Superior temporal gyrus (tissue), 1 donor: ENCODE data around the gene ALOX5.
"Not testable (repeated sequence)": the region's sequence is repeated elsewhere in the genome, so short reads cannot be mapped to it uniquely, and the experiment has no call there.

Source experiments
- DNase-seq: peaks from one replicate; pipeline ENCODE4 v3.0.0-alpha.2; 2016; ENCODE audit errors: extremely low spot score

Gene ALOX5

DNA sequence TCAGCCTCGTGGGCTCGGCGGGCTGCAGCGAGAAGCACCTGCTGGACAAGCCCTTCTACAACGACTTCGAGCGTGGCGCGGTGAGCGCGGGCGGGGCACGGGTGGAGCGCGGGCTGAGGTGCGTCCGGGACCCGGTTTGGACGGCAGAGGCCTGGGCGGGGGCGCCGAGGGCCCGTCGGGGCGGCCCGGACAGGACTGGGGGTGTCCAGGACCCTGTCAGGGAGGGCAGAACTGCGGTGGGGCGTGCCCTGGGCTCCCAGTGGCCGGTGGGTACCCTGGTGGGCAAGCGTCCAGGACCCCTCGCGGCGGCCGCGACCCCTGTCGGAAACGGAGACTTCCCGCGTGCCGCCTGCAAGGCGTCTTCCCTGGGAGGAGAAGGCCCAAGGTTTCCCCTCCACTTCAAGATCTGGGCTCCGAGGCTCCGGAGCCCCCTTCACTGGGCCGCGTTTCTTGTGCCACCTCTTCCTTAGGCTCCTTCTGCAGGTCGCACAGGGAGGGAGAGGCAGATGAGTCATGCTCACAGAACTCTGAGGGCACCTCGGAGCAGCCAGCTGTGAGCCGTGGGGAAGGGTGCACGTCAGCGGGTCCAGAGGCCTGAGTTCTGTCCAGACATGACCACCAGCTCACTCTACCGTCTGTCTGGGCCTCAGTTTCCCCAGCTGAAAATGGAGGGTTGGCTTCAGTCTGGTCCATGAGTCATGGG lies 485 bp downstream of the ALOX5 start:
- no peak for DNase-seq

DNA sequence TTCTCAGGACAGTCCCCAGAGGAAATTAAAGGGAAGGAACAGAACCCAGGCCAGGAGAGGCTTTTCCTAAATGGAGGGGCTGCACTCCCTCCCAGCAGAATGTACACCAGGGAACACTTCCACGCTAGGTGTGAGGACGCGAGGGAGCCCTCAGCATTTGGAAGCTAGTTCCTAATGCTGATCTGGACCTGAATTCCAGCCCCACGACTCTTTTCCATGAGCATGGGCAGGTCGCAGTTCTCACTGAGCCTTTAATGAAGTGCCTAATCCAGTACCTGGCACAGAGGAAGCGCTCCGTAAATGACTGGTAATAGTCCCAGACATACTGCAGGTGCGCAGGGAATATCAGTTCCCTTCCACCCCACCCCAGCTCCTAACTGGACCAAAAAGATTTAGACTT lies 1.1 kb downstream of the ALOX5 start:
- DNase-seq = no peak

DNA sequence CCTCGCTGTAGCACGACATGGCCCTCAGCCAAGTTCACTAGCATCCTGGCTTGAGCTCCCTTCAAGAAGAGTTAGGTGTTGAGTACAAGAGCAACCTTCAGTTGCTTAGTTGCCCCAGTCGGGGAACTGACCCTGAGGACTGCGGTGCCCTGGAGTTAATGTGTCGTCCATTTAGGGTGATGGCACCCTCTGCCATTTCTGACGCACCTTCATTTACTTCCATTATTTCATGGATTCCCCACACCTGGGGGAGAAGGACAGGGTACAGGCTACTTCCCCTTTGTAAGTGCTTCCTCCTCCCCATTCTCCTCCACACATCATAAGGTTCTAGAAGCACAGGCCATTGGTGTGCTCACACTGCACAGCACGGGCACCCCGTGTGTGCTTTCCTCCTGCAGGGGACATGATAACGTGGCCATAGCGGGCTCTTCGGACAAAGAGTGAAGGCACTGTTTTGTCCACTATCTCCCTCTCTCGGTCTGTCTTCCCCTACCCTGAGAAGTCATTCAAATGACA lies 1.8 kb downstream of the ALOX5 start:
- no peak for DNase-seq

DNA sequence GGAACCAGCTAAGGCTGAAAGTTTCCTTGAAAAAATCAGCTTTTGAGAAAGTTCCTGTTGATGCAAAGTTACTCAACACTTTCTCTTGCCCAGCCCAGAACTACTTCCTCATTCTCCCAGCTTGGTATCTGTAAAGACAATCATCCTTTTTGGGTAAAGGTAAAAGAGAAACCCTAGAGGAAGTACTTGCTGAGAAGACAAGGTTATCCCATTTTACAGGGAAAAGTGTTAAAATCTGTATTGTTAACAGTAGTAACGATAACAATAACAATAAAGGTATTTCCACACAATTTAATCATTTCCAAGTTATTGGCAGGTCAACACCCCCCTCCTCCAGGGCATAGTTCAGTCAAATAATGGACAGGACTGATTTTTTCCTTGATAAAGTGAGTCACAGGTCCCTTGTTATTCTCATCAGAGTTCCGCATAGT lies 2.4 kb downstream of the ALOX5 start:
- DNase-seq = no peak

DNA sequence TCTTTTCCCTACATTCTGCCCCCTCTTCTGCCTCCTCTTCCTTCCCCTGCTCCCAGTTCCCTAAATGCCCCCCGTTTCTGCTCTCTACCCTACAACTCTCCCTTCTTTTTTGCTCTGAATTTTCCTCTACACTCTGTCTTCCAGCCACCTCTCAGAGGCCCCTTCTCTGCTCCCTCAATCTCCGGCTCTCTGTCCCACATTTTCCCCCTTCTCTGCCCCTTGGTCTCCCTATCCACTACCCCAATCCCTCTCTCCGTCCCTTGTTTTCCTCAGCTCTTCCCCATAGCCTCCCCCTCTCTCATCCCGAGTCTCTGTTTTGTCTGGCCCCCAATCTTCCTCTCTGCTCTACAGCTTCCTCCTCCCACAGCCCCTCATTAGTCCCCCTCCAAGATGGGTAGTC lies 3.3 kb downstream of the ALOX5 start:
- no peak for DNase-seq

DNA sequence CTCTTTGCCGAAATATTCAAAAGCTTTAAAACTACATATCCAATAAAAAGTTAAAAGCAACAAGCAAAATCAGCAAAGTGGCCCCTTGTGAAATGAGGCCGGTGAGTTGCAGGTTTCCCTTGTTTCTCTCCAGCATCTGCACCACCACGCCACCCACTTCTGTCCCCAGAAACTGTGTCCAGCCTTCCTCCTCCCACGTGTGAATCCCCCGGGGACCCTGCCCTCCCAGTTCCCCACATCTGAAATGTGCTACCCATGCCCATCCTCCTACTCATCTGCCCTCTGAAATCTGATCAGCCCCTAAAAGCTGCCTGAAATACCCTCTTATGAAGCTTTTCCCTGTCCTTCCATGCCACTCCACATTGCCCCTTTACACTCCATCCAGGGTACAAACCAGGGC lies 3.8 kb downstream of the ALOX5 start:
- no peak for DNase-seq

DNA sequence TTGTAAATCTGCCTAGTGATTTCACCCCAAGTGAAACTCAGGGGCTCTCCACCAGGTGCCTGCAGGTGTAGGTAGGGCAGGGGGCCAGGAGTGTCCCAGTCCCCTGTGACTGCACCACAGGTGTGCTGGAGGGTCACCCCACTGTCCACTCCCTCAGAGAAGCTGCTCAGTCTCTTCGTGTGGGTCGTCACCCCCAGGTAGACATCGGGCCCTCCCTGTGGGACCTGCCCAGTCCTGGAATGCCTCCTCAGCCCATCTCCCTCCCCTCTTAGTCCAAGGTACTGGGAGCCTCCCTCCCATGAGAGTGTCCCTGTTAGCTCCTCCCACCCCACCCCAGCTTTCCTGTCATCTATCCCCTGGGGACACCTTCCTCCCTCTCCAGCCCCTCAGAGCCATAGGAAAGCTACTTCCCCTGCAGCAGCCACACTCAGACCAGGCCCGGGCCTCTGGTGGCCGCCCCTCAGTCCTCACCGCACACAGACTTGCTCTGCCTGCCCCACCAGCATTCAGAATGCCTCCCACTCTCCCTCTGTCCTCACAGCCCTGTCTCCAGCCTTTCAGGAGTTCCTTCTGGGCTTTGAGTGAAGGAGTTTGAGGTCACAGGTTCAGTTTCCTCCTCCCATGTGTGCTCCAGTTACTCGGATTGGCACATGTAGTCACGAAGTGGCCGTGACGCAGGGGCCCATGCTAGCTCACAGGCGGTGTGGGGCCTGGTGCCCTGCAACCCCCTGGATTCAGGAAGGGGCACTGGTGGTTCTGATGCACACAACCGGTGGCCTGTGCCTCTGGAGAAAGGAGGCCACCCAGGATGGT lies 5.1 kb downstream of the ALOX5 start:
- DNase-seq = no peak

DNA sequence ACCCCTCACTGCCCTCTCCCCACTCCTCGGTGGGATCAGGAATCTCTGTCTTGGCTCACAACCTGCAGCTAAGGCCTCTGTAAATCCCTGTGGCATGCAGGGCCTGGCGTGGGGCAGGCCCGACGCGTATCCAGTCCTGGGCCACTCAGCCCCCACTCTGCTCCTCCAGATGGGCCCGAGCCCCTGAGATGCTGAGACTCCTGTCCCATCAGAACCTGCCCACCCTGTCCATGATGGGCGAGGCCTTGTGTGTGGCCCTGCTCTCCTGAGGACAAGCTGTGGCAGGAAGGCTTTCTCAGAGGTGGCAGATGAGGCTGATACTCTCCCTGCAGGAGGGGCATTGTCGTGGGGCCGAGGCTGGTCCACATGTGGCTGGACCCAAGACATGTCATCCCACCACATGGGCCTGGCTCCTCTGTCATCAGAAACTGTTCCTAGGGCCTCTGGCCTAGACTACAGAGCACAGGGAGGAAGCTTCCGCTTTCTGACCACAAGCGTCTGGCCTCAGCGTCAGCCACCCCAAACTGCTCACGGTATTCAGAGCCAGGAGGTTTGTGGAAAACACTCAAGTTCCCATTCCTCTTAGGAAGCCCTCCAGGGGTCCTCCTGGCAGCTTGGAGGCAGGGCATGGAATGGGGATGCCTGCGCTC lies 6.0 kb downstream of the ALOX5 start:
- DNase-seq = no peak

DNA sequence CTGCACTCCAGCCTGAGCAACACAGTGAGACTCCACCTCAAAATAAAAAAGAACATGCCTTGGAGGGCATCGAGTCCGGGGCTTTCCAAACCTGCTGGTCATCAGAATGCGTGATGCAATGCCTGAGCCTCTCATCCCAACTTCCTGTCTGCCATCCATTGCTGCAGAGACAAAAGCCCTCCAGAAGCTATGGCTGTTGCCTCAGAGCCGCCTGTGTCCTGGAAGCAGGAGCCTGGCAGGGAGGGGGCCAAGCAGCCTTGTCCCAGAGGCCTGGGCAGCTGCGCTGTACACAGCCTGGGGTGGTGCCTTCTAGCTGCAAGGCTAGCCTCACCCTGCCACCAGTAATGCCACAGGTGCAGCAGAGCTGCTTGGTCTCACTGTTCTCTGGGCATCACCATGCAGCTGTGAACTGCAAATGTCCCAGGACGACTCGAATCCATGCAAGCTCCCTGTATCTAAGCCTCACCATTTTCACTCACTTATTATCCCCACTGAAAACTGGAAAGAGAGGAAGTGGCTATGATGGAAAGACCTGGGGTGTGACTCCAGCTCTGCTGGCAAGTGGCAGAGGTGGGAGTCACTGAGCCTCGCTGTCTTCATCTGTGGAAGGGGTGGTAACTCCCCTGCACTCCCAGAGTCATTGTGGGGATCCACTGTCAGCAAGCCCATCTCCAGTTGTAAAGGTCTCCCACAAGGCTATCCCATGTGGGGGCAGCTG lies 7.0 kb downstream of the ALOX5 start:
- DNase-seq = no peak

DNA sequence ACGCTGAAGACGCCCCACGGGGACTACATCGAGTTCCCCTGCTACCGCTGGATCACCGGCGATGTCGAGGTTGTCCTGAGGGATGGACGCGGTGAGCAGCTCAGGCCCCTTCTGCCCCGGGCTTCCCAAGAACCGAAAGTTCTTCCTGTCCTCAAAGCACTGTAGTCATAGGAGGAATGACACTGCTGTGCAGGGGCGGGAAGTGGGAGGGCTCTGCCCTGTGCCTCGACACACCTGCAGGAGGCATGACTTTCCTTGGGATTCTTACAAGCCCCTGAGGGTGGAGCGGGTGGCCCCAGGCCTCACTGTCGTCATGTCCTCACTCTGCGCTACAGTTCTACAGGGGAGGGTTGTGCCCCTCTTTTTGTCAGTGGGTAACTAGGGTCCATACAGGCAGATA lies 8.6 kb downstream of the ALOX5 start:
- no peak for DNase-seq

DNA sequence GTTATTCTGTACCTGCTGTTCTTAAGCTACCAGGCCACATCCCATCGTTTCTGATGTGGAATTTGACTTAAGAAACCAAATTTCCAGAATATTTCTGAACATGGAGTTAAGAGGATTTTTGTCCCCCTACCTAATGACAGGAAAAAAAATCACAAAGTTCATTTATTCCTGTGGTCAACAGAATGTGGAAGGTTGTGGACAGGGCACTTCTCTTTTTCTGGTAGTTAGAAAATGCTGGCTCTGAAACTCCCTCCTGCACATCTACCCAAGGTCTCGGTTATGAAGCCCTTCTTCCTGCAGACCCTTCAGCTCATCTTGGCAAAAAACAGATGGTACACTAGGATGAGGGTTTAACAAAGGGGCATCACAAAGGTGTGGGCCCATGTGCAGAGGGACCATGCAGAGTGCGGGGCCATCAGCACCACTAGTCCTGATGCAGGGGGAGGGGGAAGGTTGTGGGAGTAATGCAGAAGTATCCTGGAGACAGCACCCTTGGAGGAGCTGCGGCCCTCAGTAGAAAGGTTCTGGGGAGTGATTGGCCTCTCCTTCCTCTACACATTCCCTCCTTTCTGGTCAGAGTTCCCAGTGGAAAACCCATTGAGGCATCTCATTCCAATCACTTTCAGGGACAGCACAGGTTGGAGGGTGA lies 9.8 kb downstream of the ALOX5 start:
- no peak for DNase-seq

DNA sequence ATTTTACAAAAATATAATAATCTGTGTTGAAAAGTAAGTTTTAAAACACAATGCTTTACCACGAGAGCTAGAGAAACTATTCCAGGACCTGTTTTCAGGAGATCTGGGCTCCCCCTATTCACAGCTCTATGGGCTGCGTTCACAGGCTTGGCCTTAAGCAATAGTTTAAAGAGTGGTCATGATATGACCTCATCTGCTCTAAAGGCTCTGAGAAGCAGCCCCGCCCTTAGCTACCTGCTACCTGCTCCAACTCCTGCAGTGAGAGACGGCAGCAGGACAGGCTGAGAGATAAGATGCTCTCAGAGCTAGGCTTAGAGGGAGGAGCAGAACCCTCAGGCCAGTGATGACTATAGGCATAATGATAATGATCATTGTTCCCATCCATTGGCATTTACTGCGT lies 12.6 kb downstream of the ALOX5 start:
- DNase-seq = no peak

DNA sequence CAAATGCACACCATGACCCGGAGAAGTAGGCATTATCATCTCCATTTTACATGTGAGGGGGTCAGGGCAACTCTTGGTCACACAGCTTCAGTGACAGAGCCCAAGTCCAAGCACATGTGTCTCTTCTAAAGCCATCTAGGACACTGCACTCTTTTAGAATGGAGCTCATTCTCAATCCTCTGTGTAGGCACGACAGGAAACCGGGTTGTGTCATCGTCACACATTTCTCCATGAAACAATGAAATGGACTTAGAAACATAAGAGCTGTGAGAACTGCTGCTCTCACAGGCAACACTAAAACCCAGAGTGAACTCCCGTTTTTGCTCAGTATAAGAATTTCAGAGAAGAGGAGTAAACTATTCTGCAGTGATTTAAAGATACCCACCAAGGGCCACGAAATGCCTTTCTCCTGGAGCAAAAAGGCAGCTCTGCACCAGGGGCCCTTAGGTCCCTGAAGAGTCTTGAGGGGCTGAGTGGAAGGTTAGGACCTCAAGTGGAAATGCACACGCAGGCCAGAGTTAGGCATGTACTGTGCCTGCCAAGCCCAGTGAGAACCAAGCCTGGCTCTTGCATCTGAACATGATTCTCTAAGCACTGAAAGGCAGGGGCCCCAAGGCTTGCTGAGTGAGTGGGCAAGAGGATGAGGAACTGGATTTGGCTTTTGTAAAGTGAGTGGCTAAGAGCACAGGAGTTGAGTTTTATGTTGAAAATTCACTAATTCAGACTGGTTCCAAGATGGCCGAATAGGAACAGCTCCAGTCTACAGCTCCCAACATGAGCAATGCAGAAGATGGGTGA lies 13.3 kb downstream of the ALOX5 start:
- DNase-seq = no peak

DNA sequence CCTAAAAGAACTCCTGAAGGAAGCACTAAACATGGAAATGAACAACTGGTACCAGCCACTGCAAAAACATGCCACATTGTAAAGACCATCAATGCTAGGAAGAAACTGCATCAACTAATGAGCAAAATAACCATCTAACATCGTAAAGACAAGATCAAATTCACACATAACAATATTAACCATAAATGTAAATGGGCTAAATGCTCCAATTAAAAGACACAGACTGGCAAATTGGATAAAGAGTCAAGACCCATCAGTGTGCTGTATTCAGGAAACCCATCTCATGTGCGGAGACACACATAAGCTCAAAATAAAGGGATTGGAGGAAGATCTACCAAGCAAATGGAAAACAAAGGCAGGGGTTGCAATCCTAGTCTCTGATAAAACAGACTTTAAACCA lies 15.7 kb downstream of the ALOX5 start:
- DNase-seq = not testable (repeated sequence)

DNA sequence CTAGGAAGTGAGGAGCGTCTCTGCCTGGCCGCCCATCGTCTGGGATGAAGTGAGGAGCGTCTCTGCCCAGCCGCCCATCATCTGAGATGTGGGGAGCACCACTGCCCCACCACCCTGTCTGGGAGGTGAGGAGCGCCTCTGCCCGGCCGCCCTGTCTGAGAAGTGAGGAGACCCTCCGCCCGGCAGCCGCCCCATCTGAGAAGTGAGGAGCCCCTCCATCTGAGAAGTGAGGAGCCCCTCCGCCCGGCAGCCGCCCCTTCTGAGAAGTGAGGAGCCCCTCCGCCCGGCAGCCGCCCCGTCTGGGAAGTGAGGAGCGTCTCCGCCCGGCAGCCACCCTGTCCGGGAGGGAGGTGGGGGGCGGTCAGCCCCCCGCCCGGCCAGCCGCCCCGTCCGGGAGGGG lies 17.6 kb downstream of the ALOX5 start:
- DNase-seq = not testable (repeated sequence)

DNA sequence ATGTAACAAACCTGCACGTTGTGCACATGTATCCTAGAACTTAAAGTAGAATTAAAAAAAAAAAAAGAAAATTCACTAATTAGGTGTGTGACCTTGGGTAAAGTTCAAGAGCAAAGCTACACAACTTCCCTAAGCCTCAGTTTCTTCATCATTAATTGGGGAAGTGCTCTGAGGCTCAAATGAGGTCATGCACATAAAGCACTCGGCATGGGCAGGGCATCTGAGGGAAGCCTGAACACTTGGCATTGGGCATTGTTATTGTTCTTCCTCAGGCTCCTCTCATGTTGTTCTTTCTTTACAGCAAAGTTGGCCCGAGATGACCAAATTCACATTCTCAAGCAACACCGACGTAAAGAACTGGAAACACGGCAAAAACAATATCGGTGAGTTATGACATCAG lies 21.5 kb downstream of the ALOX5 start:
- no peak for DNase-seq

DNA sequence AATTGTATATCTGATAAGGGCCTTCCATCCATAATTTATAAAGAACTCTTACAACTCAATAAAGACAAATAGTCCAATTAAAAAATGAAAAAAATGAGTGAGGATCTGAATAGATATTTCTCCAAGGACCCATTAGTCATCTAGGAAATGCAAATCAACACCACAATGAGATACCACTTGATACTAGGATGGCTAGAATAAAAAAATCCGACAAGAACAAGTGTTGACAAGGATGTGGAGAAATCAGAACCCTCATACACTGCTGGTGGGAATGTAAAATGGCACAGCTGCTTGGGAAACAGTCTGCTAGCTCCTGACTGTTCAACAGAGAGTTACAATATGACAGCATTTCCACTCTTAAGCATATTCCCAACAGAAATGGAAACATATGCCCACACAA lies 24.6 kb downstream of the ALOX5 start:
- no peak for DNase-seq

DNA sequence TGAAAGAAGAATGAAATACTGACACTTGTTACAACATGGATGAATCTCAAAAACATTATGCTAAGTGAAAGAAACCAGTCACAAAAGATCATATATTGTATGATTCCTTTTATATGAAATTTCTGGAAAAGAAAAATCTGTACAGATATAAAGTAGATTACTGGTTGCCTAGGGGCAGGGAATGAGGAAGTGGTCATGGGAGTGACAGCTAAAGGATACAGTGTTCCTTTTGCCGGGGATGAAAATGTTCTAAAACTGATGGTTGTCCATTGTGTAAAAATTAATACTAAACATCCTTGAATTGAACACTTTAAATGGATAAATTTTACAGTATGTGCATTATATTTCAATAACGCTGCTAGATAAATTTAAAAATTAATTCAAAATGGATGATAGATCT lies 25.1 kb downstream of the ALOX5 start:
- DNase-seq = no peak

DNA sequence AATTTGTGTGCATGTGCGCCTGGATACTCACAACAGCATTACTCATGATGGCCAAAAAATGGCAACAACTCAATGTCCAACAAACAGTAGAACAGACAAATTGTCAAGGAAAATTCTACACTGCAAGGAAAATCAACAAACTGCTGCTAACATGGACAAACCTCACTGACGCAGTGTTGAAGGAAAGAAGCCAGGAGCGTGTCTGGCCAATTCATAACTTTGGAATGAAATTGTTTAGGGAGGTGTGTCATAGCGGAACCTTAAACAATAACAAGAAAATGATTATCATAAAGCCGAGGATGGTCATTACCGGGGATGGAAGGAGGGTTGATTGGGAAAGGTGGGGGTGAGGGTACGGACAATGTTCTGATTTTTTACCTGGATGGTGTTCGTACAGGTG lies 29.1 kb downstream of the ALOX5 start:
- no peak for DNase-seq

DNA sequence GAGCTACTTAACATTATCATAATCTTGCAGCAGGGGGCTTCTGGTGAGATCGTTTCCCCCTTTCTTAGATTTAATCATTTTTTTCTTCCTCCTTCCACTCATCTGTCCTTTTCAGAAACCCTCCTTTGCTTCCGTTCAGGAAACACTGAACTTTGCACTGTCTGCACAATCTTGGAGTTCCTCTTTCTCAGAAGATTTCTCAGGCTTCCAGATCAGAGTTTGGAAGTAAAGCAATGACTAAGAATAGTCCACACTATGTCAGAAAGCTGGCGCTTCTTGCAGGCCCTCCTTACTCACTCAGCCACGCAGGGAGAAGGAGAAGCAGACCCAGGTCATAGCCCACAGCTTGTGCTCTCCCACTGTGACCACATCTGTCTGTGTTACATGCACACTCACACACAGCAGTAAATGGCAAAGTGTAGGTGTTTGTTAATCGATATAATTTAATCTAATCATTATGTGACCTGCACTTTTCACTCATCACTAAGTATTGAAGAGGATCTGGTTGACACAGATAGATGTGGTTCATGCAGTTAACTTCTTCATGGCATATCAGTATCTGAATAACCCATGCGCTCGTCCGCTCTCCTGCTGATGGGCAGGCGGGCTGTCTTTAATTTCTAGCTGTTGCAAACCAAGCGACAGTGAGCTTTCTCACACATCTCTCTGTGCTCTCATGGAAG lies 30.2 kb downstream of the ALOX5 start:
- DNase-seq = no peak
